H1 (cell line): ENCODE results near the gene INIP. TPM values are rescaled to one million over a fixed set of nuclear protein-coding genes. Genes with fewer than 3 reads are reported as not detected.
A peak's percentile ranks its signal among the peaks of the same experiment; 100 is the strongest.

Experiments used
- CTCF ChIA-PET: fragments of 300-600 bp; sonication (Branson Sonifier 250); formaldehyde crosslinking; loops from one replicate; lab custom pipeline; 2021; ENCODE audit not compliant: partially characterized antibody; lab: Charles Lee
- POLR2A ChIA-PET: fragments of 300-600 bp; sonication (Branson Sonifier 250); formaldehyde crosslinking; loops from one replicate; lab custom pipeline; 2021; ENCODE audit warnings: inconsistent platforms; ENCODE audit not compliant: partially characterized antibody; lab: Charles Lee
- DNase-seq, 2 experiments: peaks; one replicate each; pipeline versions ENCODE4 v3.0.0 to v3.0.0-alpha.2; 2010 to 2022; ENCODE audit warnings: low spot score in 2 of 2, low read depth in 1 of 2, mixed read lengths in 1 of 2
- FAIRE-seq: peaks from 2 replicates; lab custom pipeline; 2011; peaks lifted over from hg19 to GRCh38; lab: Jason Lieb, UNC
- H2AFZ ChIP-seq: 2 replicates; pipeline ENCODE4 v1.8.1; 2012; ENCODE audit warnings: low read length, inconsistent platforms
- H2AK5ac ChIP-seq: 2 replicates; pipeline ENCODE4 v1.6.1; 2013; ENCODE audit warnings: low read depth, low read length
- H2BK120ac ChIP-seq: replicated peaks from 2 replicates; pipeline ENCODE3; 2013; ENCODE audit warnings: low read depth, low read length, inconsistent platforms
- H2BK12ac ChIP-seq: 2 replicates; pipeline ENCODE4 v1.6.1; 2013; ENCODE audit warnings: low read depth, low read length
- H2BK15ac ChIP-seq: 2 replicates; pipeline ENCODE4 v1.6.1; 2013; ENCODE audit warnings: low read length
- H2BK20ac ChIP-seq: 2 replicates; pipeline ENCODE4 v1.6.1; 2013; ENCODE audit warnings: low read length
- H2BK5ac ChIP-seq: 2 replicates; pipeline ENCODE4 v1.6.1; 2013; ENCODE audit warnings: low read depth, low read length
- H3K14ac ChIP-seq: 2 replicates; pipeline ENCODE4 v1.6.1; 2013; ENCODE audit warnings: inconsistent platforms; ENCODE audit not compliant: insufficient read length
- H3K18ac ChIP-seq: 2 replicates; pipeline ENCODE4 v1.6.1; 2013; ENCODE audit warnings: low read length; ENCODE audit errors: extremely low read depth
- H3K23ac ChIP-seq: 2 replicates; pipeline ENCODE4 v1.6.1; 2013; ENCODE audit warnings: inconsistent platforms; ENCODE audit not compliant: insufficient read length
- H3K23me2 ChIP-seq: 2 replicates; pipeline ENCODE4 v1.6.1; 2013; ENCODE audit warnings: low read depth, low read length
- H3K27ac ChIP-seq: 2 replicates; pipeline ENCODE4 v1.6.1; 2011; ENCODE audit warnings: low read depth, low read length, inconsistent platforms
- H3K27me3 ChIP-seq, 4 experiments: replicated peaks in 1 of 4; 1 replicate in 1 of 4; 2 replicates in 3 of 4; pipeline versions ENCODE4 v1.6.1 to v1.8.1; 2011 to 2013; ENCODE audit warnings: low read length in 3 of 4, mild to moderate bottlenecking in 3 of 4, inconsistent platforms in 2 of 4, mixed read lengths in 2 of 4, moderate library complexity in 1 of 4; ENCODE audit not compliant: control insufficient read depth in 3 of 4, insufficient read depth in 3 of 4; ENCODE audit errors: extremely low read depth in 1 of 4
- H3K36me3 ChIP-seq, 4 experiments: 2 replicates each; pipeline versions ENCODE4 v1.6.1 to v1.8.1; 2011 to 2013; ENCODE audit warnings: mild to moderate bottlenecking in 4 of 4, low read length in 3 of 4, moderate library complexity in 2 of 4, control low read depth in 1 of 4, inconsistent platforms in 1 of 4; ENCODE audit not compliant: insufficient read depth in 4 of 4, control insufficient read depth in 2 of 4
- H3K4ac ChIP-seq: replicated peaks from 2 replicates; pipeline ENCODE3; 2013; ENCODE audit warnings: low read length, low read depth, mixed read lengths, inconsistent platforms; ENCODE audit not compliant: insufficient read length
- H3K4me1 ChIP-seq, 4 experiments: replicated peaks in 1 of 4; 1 replicate in 1 of 4; 2 replicates in 3 of 4; pipeline versions ENCODE4 v1.6.1 to v1.8.1; 2011 to 2013; ENCODE audit warnings: low read length in 3 of 4, inconsistent platforms in 2 of 4, mixed read lengths in 1 of 4; ENCODE audit not compliant: insufficient read depth in 4 of 4, control insufficient read depth in 3 of 4
- H3K4me2 ChIP-seq, 2 experiments: 2 replicates each; pipeline versions ENCODE4 v1.6.1 to v1.8.1; 2011 to 2013; ENCODE audit warnings: low read depth in 2 of 2, low read length in 2 of 2, control low read depth in 1 of 2, inconsistent platforms in 1 of 2, mild to moderate bottlenecking in 1 of 2; ENCODE audit not compliant: insufficient read depth in 1 of 2
- H3K4me3 ChIP-seq, 4 experiments: fragments of 200-600, 300-600 bp in 1 of 4; sonication (generic), shearing (Covaris generic), sonication (Bioruptor Twin) in 1 of 4; 2 replicates each; pipeline versions ENCODE4 v1.5.1 to v1.8.1; 2011 to 2016; ENCODE audit warnings: low read length in 4 of 4, low read depth in 3 of 4, control low read depth in 2 of 4, inconsistent platforms in 2 of 4, mild to moderate bottlenecking in 2 of 4, mixed read lengths in 1 of 4, moderate library complexity in 1 of 4; ENCODE audit not compliant: insufficient read depth in 2 of 4; ENCODE audit errors: extremely low read depth in 1 of 4
- H3K56ac ChIP-seq: replicated peaks from 2 replicates; pipeline ENCODE3; 2013; ENCODE audit warnings: low read depth, mild to moderate bottlenecking, mixed read lengths, low read length, inconsistent platforms; ENCODE audit not compliant: insufficient read length
- H3K79me1 ChIP-seq: 2 replicates; pipeline ENCODE4 v1.6.1; 2013; ENCODE audit warnings: low read depth, low read length, control low read depth
- H3K79me2 ChIP-seq, 2 experiments: 2 replicates each; pipeline versions ENCODE4 v1.6.1 to v1.8.1; 2012 to 2013; ENCODE audit warnings: low read length in 2 of 2, mild to moderate bottlenecking in 2 of 2, inconsistent platforms in 1 of 2; ENCODE audit not compliant: insufficient read depth in 2 of 2, control insufficient read depth in 1 of 2
- H3K9ac ChIP-seq, 4 experiments: replicated peaks in 1 of 4; 1 replicate in 1 of 4; 2 replicates in 3 of 4; pipeline versions ENCODE4 v1.6.1 to v1.8.1; 2011 to 2013; ENCODE audit warnings: low read depth in 3 of 4, low read length in 3 of 4, control low read depth in 2 of 4, mild to moderate bottlenecking in 2 of 4, moderate library complexity in 2 of 4, inconsistent platforms in 1 of 4; ENCODE audit errors: extremely low read depth in 1 of 4
- H3K9me3 ChIP-seq, 2 experiments: 2 replicates each; pipeline versions ENCODE4 v1.6.1 to v1.8.1; 2012 to 2013; ENCODE audit warnings: mild to moderate bottlenecking in 2 of 2, moderate library complexity in 2 of 2, control low read depth in 1 of 2, inconsistent platforms in 1 of 2, low read depth in 1 of 2, low read length in 1 of 2, mixed read lengths in 1 of 2; ENCODE audit not compliant: insufficient read depth in 2 of 2
- H4K20me1 ChIP-seq, 2 experiments: replicated peaks in 1 of 2; 2 replicates each; pipeline versions ENCODE3 to v1.8.1; 2011 to 2013; ENCODE audit warnings: inconsistent platforms in 2 of 2, low read length in 2 of 2, mild to moderate bottlenecking in 1 of 2; ENCODE audit not compliant: insufficient read depth in 2 of 2, control insufficient read depth in 1 of 2
- H4K5ac ChIP-seq: 2 replicates; pipeline ENCODE4 v1.6.1; 2013; ENCODE audit warnings: low read length, low read depth, mixed read lengths, inconsistent platforms; ENCODE audit not compliant: insufficient read length
- H4K8ac ChIP-seq: 2 replicates; pipeline ENCODE4 v1.8.0; 2013; ENCODE audit warnings: mild to moderate bottlenecking, moderate library complexity, low read length, inconsistent platforms; ENCODE audit not compliant: insufficient read depth; ENCODE audit errors: extremely low read depth
- H4K91ac ChIP-seq: replicated peaks from 2 replicates; pipeline ENCODE3; 2013; ENCODE audit warnings: low read length, mixed read lengths, inconsistent platforms; ENCODE audit not compliant: insufficient read length
- CREB1 ChIP-seq: IDR thresholded peaks from 2 replicates; pipeline ENCODE4 v1.6.1; 2012; ENCODE audit warnings: inconsistent platforms
- EP300 ChIP-seq, 2 experiments: IDR thresholded peaks; 1 replicate in 1 of 2; 2 replicates in 1 of 2; pipeline ENCODE4 v1.6.1; 2011 to 2012; ENCODE audit warnings: low read depth in 2 of 2, low read length in 2 of 2, mild to moderate bottlenecking in 2 of 2, borderline replicate concordance in 1 of 2, inconsistent platforms in 1 of 2, moderate library complexity in 1 of 2
- KDM5A ChIP-seq: fragments of 200-600 bp; IDR thresholded peaks from 2 replicates; pipeline ENCODE4 v1.7.1; 2012; ENCODE audit warnings: mild to moderate bottlenecking, low read length, inconsistent platforms, mixed read lengths
- POLR2AphosphoS5 ChIP-seq: IDR thresholded peaks from 2 replicates; pipeline ENCODE4 v1.6.1; 2011; ENCODE audit warnings: low read depth, low read length
- RAD21 ChIP-seq, 2 experiments: IDR thresholded peaks in 1 of 2; conservative IDR thresholded peaks in 1 of 2; 2 replicates each; pipeline ENCODE4 v1.6.1; 2011; ENCODE audit warnings: low read depth in 2 of 2, low read length in 2 of 2, improper control_type of control experiment in 1 of 2, inconsistent platforms in 1 of 2, mild to moderate bottlenecking in 1 of 2, moderate library complexity in 1 of 2
- SIN3A ChIP-seq, 2 experiments: IDR thresholded peaks in 1 of 2; conservative IDR thresholded peaks in 1 of 2; 2 replicates each; pipeline ENCODE4 v1.6.1; 2011 to 2012; ENCODE audit warnings: low read length in 2 of 2, improper control_type of control experiment in 1 of 2, low read depth in 1 of 2, mild to moderate bottlenecking in 1 of 2
- SP2 ChIP-seq: IDR thresholded peaks from 2 replicates; pipeline ENCODE4 v1.6.1; 2012; ENCODE audit warnings: mild to moderate bottlenecking, low read length, inconsistent platforms
- SRF ChIP-seq: IDR thresholded peaks from 2 replicates; pipeline ENCODE4 v1.6.1; 2011; ENCODE audit warnings: mild to moderate bottlenecking, low read depth, low read length, moderate library complexity
- WGBS, 2 experiments: shearing (Covaris generic) in 1 of 2; methylation state at CpG; one replicate each; pipeline versions ENCODE4 v1.1.6 to v1.1.7; 2013 to 2015; ENCODE audit warnings: low lambda C conversion rate in 2 of 2, mixed read lengths in 2 of 2, inconsistent platforms in 1 of 2, low coverage in 1 of 2, missing lambda C conversion rate in 1 of 2; ENCODE audit not compliant: insufficient replicate concordance in 2 of 2, insufficient coverage in 1 of 2, insufficient read length in 1 of 2; ENCODE audit errors: extremely low coverage in 1 of 2, missing lambda C conversion rate in 1 of 2; 5-methylcytosine and 5-hydroxymethylcytosine counted together
- polyA plus RNA-seq, 7 experiments: library from polyadenylated mRNA; depleted of rRNA in 3 of 7; stranded (reverse) in 5 of 7; unstranded in 2 of 7; fragments of >200 nt in 5 of 7; fragments of 200-250 nt in 2 of 7; gene quantifications; 1 replicate in 5 of 7; 2 replicates in 1 of 7; 4 replicates in 1 of 7; pipeline versions ENCODE4 v1.2.1 to v1.2.3, GENCODE V29; 2011 to 2013; ENCODE audit warnings: missing spikeins in 2 of 7, mixed read lengths in 2 of 7
- total RNA-seq: library from RNA; stranded (reverse); fragmentation: NEBNext Ultra II Directional; extraction: Animal tissue kit (Norgen Biotek cat#: 25700); gene quantifications from 2 replicates; pipeline ENCODE4 v1.2.1, GENCODE V29; 2021
- TF ChIP-seq, protein P1 (sequence below), 3 experiments: IDR thresholded peaks; 1 replicate in 2 of 3; 2 replicates in 1 of 3; pipeline versions ENCODE4 v1.5.1 to v1.6.1; 2011; ENCODE audit warnings: low read length in 3 of 3, mild to moderate bottlenecking in 3 of 3, inconsistent platforms in 2 of 3, low read depth in 1 of 3, moderate library complexity in 1 of 3; ENCODE audit not compliant: insufficient read depth in 1 of 3; ENCODE audit errors: control extremely low read depth in 1 of 3

INIP gene
- total and polyA plus RNA-seq, 2 of the 8 experiments (the other 6 are each of a cell fraction or from before 2014, with no cell fraction given) = 10.7 to 18.3 TPM

DNA sequence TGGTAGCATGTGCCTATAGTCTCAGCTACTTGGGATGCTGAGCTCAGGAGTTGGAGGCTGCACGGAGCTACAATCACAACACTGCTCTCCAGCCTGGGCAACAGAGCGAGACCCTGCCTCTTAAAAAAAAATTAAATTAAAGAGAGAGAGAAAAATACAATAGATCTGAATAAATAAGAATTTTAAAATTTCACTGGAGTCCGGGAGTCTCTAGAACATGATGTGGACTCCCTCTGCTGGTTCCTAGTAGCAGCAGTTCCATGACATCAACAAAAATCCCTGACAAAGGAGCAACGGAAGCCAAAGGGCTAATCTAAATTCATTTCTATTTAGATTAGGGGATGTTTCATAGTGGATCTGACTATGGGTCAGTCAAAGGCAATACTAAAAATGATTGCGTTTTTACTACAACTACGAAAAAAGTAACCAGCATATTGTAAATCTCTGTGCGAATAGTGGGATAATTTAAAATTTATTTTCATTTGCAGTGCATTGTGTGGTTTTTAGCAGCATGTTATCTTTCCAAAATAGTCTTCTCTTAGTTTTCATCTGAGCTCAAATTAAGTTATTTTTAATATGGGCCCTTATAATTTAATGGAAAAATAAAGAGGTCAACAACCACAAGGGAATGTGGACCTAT, 6.7 kb downstream of the INIP start:
- Histone ChIP-seq H3K79me2 (peaks cover 0 to 29% of the 10 kb centered on the region in 2 experiments; a peak in 3 of 4 replicates), H3K9ac (no peak overlapping the region), H3K4ac (no peak overlapping the region), H3K27me3 (no peaks in the 10 kb centered on the region), H2BK20ac (no peak overlapping the region), H3K9me3 (no peaks in the 10 kb centered on the region), H4K8ac (no peak overlapping the region), H4K91ac (no peak overlapping the region), H3K23ac (no peak overlapping the region), H3K27ac (no peak overlapping the region), H2AFZ (no peak overlapping the region), H3K4me3 (no peak overlapping the region), H4K20me1 (peaks cover 0 to 2% of the 10 kb centered on the region in 2 experiments), H3K4me2 (no peak overlapping the region), H3K79me1 (no peaks in the 10 kb centered on the region; the same call in 1 of the 2 replicates), H3K36me3 (peaks cover 0 to 13% (median 0%) of the 10 kb centered on the region in 4 experiments; a peak in 4 of 8 replicates), H3K23me2 (no peaks in the 10 kb centered on the region), H2BK120ac (no peak overlapping the region), H4K5ac (no peak overlapping the region), H2AK5ac (no peak overlapping the region), H2BK15ac (no peak overlapping the region), H3K4me1 (no peaks in the 10 kb centered on the region), H3K14ac (no peak overlapping the region), H2BK12ac (no peak overlapping the region), H3K56ac (no peak overlapping the region), H3K18ac (no peak overlapping the region), H2BK5ac (no peak overlapping the region)
- POLR2A ChIA-PET = no interaction called here
- WGBS, 2 experiments = 82% methylated on average over 7 of the region's 7 CpGs; no CpG with 5 or more reads in 1 of the 2 experiments
- FAIRE-seq (no peak), DNase-seq (no peak)
- CTCF ChIA-PET = interaction anchor here (0.6 to 2.2 kb wide), 18 partner anchors 9 to 708 kb away, joined by 3 to 7 read pairs (median 4); no protein-coding TSS in a partner anchor
- TF ChIP-seq KDM5A = no peak
- no peak for TF ChIP-seq CREB1
- TF ChIP-seq, protein P1, sequence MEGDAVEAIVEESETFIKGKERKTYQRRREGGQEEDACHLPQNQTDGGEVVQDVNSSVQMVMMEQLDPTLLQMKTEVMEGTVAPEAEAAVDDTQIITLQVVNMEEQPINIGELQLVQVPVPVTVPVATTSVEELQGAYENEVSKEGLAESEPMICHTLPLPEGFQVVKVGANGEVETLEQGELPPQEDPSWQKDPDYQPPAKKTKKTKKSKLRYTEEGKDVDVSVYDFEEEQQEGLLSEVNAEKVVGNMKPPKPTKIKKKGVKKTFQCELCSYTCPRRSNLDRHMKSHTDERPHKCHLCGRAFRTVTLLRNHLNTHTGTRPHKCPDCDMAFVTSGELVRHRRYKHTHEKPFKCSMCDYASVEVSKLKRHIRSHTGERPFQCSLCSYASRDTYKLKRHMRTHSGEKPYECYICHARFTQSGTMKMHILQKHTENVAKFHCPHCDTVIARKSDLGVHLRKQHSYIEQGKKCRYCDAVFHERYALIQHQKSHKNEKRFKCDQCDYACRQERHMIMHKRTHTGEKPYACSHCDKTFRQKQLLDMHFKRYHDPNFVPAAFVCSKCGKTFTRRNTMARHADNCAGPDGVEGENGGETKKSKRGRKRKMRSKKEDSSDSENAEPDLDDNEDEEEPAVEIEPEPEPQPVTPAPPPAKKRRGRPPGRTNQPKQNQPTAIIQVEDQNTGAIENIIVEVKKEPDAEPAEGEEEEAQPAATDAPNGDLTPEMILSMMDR (IDR thresholded peaks at IDR 0.05; ENCODE audit: control extremely low read depth in 1 of 3, insufficient read depth in 1 of 3, low read depth in 1 of 3, low read length in 3 of 3) = peak in 2 of 3 experiments; percentile 49 to 56; a peak in 3 of 4 replicates
- TF ChIP-seq POLR2AphosphoS5 = no peak
- no peak for TF ChIP-seq SRF
- TF ChIP-seq SP2 = no peak
- TF ChIP-seq EP300 (IDR thresholded peaks at IDR 0.05; ENCODE audit: borderline replicate concordance in 1 of 2, low read depth in 2 of 2, low read length in 2 of 2) = no peak
- no peak for TF ChIP-seq SIN3A (conservative IDR thresholded peaks at IDR 0.05 in 1 of 2, IDR thresholded peaks at IDR 0.05 in 1 of 2; ENCODE audit: low read depth in 1 of 2, low read length in 2 of 2)
- peak; percentile 63 to 67 for TF ChIP-seq RAD21 (IDR thresholded peaks at IDR 0.05 in 1 of 2, conservative IDR thresholded peaks at IDR 0.05 in 1 of 2; ENCODE audit: low read depth in 2 of 2, low read length in 2 of 2)
